Skeletal muscle cell (primary cell): ENCODE results near the gene USF3.
"Not testable (repeated sequence)": the region's sequence is repeated elsewhere in the genome, so short reads cannot be mapped to it uniquely, and the experiment has no call there.

Experiments
- DNase-seq: peaks from one replicate; pipeline ENCODE4 v3.0.0-alpha.2; 2010; ENCODE audit warnings: low read depth
- H3K4me3 ChIP-seq: 2 replicates; pipeline ENCODE4 v1.5.1; 2011; ENCODE audit warnings: low read depth, mild to moderate bottlenecking, control low read depth, low read length, moderate library complexity

The USF3 gene

DNA sequence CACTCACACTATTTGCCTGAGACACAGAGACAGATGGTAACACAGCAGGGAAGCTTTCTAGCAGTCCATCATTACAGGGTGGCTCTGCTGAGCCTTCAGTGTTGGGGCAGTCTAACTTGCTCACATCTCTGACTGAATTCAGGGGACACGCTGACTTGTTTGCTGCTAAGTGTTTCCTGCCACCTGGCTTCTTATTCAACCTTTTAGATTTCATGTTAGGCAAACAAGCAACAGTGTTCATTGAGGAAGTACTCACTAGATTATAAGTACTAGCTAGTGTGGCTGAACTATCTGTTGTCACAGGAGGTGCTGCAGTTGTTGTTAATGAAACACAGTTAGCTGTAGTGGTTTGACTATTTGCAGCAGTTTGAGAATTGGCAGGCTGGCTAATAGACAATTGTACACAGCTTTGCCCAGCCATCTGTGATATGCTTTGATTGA, 37.3 kb downstream of the USF3 start:
- no peak overlapping the region for H3K4me3 ChIP-seq
- DNase-seq = no peak

DNA sequence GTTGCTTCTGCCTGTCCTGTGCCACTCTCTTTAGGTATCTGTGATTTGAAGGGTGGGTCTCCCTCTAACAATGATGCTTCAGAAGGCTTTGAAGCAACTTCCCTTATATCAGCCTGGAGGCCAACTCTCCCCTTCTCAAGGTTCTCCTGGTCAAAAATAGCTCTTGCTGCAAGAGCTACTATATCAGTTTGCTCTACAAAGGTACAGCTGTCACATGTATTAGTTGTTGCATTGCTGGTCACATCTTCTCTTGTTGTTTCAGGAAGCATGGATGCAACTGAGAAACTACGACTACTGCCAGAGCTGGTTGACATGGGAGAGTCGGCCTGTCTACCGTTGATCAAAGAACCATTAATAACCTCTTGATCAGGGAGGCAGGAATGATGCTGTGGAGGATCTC, 38.3 kb downstream of the USF3 start:
- no peak overlapping the region for H3K4me3 ChIP-seq
- no peak for DNase-seq

DNA sequence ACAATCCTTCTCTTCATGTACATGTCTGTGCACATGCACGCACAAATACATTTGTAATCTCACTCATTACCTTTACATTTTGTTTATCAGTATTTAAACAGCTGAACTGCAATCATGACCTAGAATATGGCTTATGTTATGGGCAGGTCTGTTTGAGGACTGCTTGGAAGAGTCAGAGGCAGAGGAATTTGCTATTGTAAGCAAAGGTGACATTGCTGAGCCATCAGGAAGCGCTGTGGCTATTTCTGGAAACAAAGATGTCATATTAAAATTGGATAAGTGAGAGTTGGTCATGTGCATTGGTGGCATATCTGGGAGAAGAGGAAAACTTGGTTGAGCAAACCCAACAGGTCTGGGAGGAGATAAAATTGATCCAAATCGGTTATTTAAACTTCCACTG, 41.6 kb downstream of the USF3 start:
- no peak overlapping the region for H3K4me3 ChIP-seq
- DNase-seq = no peak

DNA sequence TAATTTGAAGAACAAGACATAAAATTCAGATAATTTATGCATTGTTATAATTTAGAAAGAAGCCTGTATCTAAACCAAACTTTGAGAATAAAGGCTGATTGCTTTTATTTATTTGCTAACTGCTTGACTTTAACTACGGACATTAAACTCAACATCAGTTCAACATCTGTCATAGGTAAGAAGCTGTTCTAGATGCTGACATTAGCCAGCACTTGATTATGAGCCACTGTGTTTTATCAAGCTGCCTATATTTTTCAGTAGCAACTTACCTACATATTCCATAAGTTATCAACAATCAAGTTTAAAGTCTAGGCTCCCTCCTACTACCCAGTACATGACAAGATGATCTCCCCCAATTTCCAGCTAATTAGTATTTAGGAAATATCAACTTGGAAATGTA, 42.1 kb downstream of the USF3 start:
- DNase-seq = no peak
- no peak overlapping the region for H3K4me3 ChIP-seq

DNA sequence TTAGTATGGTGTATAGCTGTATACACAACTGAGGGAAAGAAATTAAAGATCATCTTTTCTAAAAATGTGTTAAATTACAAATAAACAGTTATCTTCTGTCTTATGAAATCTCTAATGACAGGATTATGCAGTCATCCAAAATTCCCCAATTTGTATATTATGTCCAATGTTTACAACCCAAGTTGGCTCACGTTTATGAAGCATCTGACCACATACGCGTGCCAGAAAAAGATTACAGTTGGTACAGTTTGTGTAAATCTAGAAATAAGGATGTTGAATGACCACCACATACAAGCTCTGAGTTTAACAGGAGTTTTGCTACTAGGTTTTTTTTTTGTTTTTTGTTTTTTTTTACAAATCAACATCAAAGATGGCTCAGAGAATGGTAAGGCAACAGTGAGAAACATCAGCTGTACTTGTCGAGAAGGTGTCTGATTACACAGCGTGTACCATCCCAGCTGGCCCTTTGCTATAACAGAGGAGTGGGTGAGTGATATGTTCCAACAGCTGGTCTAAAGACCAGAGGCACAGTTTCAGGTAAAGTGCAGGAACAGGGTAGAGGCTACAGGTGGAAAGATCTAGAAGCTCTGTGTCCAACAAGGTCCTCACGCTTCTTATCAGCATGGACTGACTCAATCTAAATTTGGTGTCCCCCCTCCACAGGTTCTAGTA, 47.1 kb downstream of the USF3 start:
- DNase-seq = no peak
- H3K4me3 ChIP-seq = no peak overlapping the region

DNA sequence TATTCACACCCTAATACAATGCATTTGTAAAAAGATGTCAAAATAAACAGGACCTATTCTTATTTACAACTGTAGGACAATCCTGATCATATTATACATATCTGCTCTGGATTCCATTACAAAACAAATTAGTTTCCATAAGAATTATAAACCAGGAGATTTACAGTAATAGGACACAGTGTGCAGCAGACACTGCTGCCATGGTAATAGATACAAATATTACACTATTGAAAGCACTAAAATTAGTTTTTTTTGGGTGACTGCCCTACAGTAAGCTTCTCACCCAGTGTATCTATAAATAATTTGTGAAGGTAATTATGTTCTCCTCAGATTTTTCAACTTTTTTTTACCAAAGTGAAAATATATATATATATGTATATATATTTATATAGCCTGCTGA, 47.9 kb downstream of the USF3 start:
- H3K4me3 ChIP-seq = no peak overlapping the region
- no peak for DNase-seq

DNA sequence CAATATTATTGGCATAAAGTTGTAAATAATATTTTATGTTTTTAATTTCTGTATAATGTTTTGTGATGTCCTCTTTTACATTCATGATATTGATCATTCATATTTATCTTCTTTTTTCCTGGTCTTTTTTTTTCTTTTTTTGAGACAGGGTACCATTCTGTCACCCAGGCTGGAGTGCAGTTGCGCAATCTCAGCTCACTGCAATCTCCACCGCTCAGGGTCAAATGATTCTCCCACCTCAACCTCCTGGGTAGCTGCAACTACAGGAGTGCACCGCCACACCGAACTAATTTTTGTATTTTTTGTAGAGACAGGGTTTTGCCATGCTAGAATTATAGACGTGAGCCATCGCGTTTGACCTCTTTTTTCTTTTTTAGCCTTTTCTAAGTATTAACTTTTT, 52.9 kb downstream of the USF3 start:
- no peak for DNase-seq

DNA sequence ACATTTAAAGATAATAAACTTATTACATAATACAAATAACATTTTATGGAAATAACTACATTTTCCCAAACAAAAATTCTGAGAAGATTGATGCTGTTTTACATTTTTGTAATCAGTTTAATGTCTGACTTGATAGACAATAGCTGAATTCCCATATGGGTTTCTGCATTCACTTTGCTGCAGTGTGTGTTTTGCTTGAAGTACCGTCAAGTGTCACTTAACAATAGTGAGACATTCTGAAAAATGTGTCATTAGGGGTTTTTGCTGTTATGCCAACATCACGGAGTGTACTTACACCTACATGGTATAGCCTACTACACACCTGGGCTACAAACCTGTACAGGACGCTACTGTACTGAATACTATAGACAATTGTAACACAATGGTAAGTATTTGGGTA, 57.5 kb downstream of the USF3 start:
- DNase-seq = no peak

More for the DNA sequence above, 52.9 kb downstream of the USF3 start:
- H3K4me3 ChIP-seq = no peak overlapping the region

DNA sequence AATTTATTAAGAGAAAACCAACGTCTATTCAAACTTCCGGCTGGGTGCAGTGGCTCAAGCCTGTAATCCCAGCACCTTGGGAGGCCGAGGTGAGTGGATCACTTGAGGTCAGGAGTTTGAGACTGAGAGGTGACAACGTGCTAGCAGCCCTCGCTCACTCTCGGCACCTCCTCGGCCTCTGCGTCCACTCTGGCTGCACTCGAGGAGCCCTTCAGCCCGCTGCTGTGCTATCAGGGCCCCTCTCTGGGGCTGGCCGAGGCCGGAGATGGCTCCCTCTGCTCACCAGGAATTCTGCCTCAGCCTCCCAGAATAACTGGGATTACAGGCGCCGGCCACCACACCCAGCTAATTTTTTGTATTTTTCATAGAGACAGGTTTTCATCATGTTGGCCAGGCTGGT, 58.7 kb downstream of the USF3 start:
- no peak overlapping the region for H3K4me3 ChIP-seq

More for the DNA sequence above, 57.5 kb downstream of the USF3 start:
- no peak overlapping the region for H3K4me3 ChIP-seq

DNA sequence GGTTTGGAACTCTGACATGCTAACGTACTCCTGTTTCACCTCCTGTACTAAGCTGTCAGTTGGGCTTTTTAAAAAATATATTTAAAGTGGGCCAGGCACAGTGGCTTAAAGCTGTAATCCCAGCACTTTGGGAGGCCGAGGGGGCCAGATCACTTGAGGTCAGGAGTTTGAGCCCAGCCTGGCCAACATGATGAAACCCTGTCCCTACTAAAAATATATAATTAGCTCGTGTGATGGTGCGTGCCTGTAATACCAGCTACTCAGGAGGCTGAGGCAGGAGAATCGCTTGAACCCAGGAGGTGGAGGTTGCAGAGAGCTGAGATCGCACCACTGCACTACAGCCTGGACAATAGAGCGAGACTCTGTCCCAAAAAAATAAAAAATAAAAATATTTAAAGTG, 60.4 kb downstream of the USF3 start:
- not testable (repeated sequence) for H3K4me3 ChIP-seq, DNase-seq

More for the DNA sequence above, 58.7 kb downstream of the USF3 start:
- DNase-seq = no peak

DNA sequence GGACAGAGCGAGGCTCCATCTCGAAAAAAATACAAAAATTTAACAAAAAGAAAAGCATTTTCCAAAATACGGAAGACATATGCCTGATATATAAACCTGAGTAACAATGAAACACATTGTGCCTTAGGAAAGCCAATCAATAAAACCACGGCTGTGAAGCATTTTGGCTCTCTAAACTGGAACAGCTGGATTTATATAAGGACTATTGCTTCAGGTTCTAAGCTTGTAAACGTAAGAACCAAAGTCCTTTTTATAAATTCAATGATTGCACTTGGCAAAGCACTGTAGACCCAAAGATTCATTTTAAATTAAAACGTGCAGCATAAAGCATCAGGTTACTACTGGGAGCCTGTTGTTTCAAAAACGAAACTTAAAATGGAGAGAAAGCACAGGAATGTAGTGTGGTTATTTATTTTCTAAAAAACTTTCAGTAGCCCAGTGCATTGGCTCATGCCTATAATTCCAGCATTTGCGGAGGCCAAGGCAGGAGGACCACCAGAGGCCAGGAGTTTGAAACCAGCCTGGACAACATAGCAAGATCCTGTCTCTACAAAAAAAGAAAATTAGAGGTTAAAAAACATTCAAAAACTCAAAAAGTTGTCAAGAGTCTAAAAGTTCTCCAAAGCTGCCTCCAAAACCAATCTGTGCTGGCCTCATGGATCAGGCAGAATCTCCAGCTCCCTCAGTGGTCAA, 61.5 kb downstream of the USF3 start:
- DNase-seq = no peak
- no peak overlapping the region for H3K4me3 ChIP-seq

DNA sequence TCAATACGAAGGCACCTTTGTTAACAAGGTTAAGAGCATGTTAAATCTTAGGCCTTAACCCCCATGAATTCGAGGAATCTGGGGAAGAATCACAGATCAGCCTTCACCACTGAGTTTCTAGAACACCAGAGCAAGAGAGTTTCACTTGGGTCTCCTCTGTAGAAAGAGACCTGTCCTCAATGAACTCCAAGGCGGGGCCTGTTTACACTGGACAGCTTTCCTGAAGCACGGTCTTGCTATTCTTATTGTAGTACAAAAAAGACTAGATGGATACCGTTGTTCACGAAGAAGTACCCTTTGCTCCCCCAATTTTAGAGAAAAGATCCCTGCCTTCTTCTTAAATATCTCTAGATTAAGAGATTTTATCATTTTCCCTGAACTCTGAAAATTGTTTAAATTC, 64.9 kb downstream of the USF3 start:
- DNase-seq = no peak
- no peak overlapping the region for H3K4me3 ChIP-seq

DNA sequence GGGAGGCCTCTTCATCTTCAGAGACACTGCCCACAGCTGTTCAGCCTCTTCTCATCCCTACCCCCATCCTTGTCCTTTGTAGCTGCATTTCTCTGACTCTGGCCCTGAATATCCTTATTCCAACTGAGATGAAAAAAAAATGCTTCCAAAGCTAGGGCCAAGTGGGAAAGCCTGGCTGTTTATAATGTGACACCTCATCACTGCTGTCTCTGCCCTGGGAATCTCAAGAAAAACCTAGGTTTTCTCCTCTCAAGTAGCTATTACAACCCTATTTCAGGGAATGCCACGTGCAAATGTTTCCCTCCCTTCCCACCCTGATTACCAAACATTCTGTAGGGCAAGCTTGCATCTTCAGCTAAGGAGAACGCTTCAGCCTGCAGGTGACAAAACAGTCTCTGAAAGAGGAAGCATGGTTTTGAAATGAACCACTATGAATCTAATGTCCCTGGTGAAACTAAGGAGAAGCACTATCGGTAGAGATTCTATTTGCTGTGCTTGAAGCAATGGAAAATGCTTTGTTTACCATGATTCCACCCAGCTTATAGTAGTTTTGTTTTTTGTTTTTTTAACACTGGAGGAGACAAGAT, 65.4 kb downstream of the USF3 start:
- H3K4me3 ChIP-seq = no peak overlapping the region
- no peak for DNase-seq

DNA sequence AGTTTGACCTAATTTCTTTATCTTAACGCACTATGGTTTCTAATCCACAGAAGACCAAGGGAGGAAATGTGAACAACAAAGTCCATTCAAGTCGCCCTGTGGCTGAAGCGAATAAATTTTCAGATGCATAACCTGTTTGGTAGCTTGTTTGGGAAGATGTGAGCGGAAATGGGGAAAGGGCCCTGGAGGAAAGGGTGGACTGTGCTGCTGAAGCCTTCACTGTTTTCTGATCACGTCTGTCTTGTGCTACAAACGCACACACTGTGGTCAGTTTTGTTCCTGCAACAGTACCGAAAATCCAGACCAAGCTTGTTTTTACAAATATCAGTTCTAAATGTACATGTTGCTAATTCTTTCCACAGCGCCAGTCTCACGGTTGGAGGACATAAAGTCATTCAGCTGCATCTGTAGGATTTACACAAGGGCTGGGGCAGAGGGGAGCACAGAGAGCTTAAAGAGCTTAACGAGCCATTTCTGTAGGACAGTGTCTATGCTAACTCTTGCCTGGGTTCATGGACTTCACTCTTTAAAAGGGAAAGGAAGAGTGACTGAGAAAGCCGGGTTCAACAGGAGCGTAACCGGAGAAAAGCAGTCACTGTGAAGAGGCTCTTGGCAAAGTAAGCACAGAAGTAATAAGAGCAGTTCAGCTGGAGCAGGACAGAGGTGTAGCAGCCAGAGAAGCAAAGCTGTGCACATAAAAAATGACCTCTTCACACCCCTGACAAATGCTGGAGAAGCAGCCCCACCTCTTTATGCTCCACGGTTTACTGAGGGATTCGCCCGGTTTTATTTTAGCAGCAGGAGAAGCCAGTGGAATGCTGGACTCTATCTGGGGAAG, 66.6 kb downstream of the USF3 start:
- no peak overlapping the region for H3K4me3 ChIP-seq
- DNase-seq = no peak

DNA sequence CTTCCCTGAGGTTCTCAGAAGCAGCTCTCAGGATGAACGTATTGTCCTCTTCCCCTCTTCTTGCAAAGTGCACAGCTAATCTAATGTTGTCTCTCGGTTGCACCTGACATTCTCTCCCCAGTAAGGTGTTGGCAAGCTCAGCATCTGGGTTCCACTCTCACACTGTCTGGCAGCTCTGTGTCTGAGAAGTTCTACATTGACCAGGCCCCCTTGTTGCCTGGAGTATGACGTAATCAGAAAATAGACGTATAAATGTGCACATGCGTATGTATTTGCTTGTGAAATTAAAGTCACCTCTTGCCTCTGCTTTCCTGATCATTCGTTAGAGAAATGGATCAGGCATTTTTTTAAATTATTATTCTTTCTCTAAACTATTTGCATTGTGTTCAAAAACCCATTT, 67.7 kb downstream of the USF3 start:
- H3K4me3 ChIP-seq = no peak overlapping the region
- DNase-seq = no peak

DNA sequence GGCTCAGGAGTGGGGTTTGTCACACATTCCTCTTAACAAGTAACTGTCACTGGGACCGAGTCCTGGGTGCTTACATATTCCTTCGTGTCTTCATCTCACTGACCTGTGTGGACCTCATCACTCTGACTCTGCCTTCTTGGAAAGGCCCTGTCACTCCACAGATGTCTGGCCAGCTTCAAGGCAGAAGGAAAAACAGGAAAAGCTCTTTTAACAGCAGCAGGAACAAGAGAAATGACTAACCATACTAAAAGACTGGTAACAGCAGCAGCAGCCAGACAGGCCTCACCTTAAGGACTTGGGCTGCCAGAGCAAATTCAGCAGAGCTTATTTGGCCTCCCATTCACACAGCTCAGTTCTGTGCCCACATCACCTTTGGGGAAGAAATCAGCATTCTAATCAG, 68.1 kb downstream of the USF3 start:
- DNase-seq = no peak
- no peak overlapping the region for H3K4me3 ChIP-seq

DNA sequence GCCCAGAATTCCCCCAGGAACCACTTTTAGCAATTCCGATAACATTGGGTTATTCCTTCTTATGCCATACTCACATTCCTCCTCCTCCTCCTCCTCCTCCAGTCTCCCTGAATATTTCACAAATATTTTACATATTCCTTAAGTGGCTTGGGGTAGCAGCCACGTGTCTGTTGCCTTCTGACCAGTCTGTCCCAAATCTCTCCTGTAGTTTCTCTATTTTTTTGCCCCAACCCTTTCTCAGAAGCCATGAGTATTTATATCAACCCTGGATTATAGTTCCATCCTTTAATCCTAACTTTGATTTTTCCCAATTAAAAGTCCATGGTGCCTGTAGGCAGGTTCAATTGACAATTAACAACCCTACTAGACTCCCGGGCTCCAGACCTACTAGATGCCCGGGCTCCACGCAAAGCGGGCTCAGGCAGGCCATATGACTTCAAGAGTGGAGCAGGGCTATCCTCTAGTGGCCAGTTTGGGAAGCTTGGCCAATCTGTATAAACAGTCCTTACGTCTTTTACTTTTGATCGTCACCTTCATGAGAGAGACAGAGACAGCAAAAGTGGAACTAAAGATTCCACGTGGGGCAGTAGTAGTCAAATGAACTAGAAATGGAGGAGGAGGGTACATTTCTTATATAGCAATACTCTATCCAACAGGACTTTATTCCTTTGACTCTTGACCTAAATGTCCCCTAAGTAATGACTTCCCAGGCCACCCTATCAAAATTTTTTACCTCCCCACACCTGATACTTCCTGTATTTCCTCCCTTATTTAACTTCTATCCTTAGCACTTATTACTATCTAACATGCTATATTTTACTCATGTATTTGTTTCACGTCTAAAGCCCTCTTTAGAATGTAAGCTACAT, 69.7 kb downstream of the USF3 start:
- no peak overlapping the region for H3K4me3 ChIP-seq
- DNase-seq = peak; percentile 8

DNA sequence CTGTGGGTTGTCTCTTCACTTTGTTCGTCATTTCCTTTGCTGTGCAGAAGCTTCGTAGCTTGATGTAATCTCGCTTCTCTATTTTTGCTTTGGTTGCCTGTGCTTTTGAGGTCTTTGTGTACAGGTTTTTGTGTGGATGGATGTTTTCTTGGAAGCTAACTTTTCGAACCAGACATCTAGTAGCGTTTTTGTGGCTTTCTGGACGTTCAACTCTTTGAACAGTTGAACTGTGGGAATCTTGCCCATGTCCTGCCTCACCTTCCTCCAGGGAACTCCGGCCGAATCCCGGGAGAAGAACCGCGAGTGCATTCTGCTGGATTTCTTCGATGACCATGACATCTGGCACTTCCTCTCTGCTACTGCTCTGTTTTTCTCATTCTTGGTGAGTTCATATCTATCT, 70.6 kb downstream of the USF3 start:
- peak overlapping the region; percentile 10 for H3K4me3 ChIP-seq
- DNase-seq = no peak

DNA sequence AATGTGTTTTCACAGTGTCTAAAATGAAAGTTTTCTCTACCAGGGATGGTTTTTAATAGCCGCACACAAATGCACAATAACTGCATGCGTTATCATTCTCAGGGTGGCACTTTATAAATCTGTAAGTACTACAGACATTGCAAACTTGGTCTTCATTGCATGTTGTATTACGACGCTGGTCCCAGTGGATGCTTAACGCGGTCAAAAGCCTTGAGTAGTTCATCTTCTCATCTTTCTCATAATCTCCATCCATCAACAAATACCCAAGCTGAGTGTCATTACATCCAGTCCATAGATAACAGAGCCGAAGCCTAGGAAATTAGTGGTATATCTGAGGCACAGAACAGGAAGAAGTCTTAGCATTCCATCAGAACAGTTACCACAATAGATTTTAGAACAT, 72.6 kb downstream of the USF3 start:
- DNase-seq = no peak
- H3K4me3 ChIP-seq = peak overlapping the region; percentile 13
